Bronchial epithelial cell (primary cell): ENCODE results near the gene ACAA2. TPM values are rescaled to one million over a fixed set of nuclear protein-coding genes. Genes with fewer than 3 reads are reported as not detected.
A peak's percentile ranks its signal among the peaks of the same experiment; 100 is the strongest.
"Not testable (repeated sequence)": the region's sequence is repeated elsewhere in the genome, so short reads cannot be mapped to it uniquely, and the experiment has no call there.

Experiments
- DNase-seq: peaks from one replicate; pipeline ENCODE4 v3.0.0-alpha.2; 2010; ENCODE audit warnings: low read depth
- FAIRE-seq: peaks from 2 replicates; lab custom pipeline; 2011; peaks lifted over from hg19 to GRCh38; lab: Jason Lieb, UNC
- H3K27me3 ChIP-seq: 2 replicates; pipeline ENCODE4 v1.5.1; 2011; ENCODE audit warnings: low read length; ENCODE audit not compliant: control insufficient read depth, insufficient read depth
- H3K36me3 ChIP-seq: 2 replicates; pipeline ENCODE4 v1.5.1; 2011; ENCODE audit warnings: low read length; ENCODE audit not compliant: control insufficient read depth, insufficient read depth
- H3K4me3 ChIP-seq: 2 replicates; pipeline ENCODE4 v1.5.1; 2011; ENCODE audit warnings: mild to moderate bottlenecking, low read depth, low read length, control low read depth
- CTCF ChIP-seq: IDR thresholded peaks from 2 replicates; pipeline ENCODE4 v1.5.1; 2011; ENCODE audit warnings: mild to moderate bottlenecking, moderate library complexity, low read length, control low read depth, inconsistent platforms; ENCODE audit not compliant: insufficient read depth, severe bottlenecking
- total RNA-seq: library from RNA; depleted of rRNA; stranded (reverse); fragments of >200 nt; gene quantifications from 2 replicates; pipeline ENCODE4 v1.2.1, GENCODE V29; 2014

The ACAA2 gene
- total RNA-seq, 1 donor from 2014 or later, result 10.3 TPM

DNA sequence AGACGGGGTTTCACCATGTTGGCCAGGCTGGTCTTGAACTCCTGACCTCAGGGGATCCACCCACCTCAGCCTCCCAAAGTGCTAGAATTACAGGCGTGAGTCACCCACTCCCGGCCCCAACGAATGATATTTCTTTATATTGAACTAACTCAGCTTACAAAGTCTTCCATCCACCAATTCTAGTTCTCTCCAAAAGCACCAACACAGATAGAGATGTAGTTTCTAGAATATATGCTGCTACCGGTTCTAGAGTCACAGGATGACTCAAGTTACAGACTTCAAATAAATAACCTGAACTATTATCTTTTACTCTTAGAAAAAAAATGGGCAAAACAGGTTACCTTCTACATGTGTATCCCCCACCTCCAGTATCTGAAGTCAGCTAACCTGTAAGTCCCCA is 9.2 kb downstream of the ACAA2 start:
- Histone ChIP-seq H3K36me3 (no peaks in the 10 kb centered on the region), H3K4me3 (no peak overlapping the region), H3K27me3 (no peaks in the 10 kb centered on the region)
- FAIRE-seq, result no peak
- no peak for DNase-seq
- TF ChIP-seq CTCF, result no peak

DNA sequence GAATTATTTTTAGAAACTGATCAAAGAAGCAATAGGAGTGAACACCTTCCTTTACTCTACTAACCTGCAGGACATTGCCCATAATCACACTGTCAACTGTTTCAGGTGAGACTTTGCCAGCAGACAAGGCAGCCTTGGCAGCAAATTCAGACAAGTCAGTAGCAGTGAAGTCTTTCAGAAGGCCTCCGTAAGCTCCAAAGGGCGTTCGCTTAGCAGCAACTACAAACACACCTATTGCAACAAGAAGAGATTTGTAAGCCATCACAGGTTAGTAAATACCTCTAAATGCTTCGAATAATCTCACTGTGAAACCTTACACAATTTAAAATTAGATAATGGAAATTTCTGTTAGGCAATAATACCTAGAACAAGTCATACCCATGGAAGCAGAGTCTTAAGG is 10.7 kb downstream of the ACAA2 start:
- Histone ChIP-seq H3K36me3 (no peaks in the 10 kb centered on the region), H3K27me3 (no peaks in the 10 kb centered on the region), H3K4me3 (no peak overlapping the region)
- DNase-seq, result no peak
- FAIRE-seq, result no peak
- TF ChIP-seq CTCF, result no peak

- not testable (repeated sequence) for H3K27me3 ChIP-seq, DNase-seq, H3K4me3 ChIP-seq, H3K36me3 ChIP-seq, FAIRE-seq
Measured at GRCh38 chr18:49800491-49800890, 12.8 kb downstream of the ACAA2 start.

- H3K27me3 ChIP-seq, FAIRE-seq, H3K36me3 ChIP-seq, H3K4me3 ChIP-seq, DNase-seq: not testable (repeated sequence)
Measured at GRCh38 chr18:49799806-49800205, 13.5 kb downstream of the ACAA2 start.

DNA sequence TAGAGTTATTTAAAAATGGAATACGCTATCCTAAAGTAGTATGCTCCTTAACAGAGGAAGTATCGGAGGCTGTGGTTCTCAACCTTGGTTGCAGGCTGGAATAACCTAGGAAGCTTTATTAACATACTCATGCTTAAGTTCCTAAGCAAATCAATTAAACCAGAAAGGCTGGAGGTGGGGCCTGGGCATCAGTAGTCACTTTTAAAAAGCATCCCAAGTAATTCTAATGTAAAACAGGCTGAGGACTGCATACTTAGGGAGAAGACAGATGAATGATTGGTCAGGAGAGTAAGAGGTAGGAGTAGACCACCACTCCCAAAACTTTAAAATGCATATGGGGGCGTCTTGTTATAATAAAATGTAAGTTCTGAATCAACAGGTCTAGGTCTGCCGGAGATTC is 15.3 kb downstream of the ACAA2 start:
- no peak for TF ChIP-seq CTCF
- FAIRE-seq (no peak), DNase-seq (no peak)
- Histone ChIP-seq H3K27me3 (no peaks in the 10 kb centered on the region), H3K4me3 (no peak overlapping the region), H3K36me3 (peaks cover 2% of the 10 kb centered on the region)

- Histone ChIP-seq H3K27me3 (no peaks in the 10 kb centered on the region), H3K4me3 (no peak overlapping the region), H3K36me3 (peaks cover 2% of the 10 kb centered on the region)
- no peak for TF ChIP-seq CTCF
- peak; percentile 48 for DNase-seq
- no peak for FAIRE-seq
Measured at GRCh38 chr18:49795612-49796552, 17.5 kb downstream of the ACAA2 start.

DNA sequence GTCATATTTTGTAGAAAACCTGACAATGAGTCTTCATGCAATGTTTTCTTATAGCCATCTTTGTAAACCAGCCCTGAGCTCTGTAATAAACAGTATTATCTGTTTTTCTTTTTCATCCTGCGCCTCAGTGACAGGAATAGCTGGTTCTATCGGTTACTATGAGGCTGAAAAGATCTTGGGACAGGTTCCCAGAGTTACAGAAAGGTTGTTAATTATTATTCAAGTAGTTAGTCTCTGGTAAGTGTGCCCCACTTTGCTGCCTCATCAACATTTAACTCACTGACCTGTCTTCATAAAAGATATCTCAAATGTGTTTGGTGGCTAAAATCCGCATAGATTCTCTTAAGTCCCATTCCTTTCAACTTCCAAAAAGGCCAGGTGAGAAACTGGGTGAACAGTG is 18.6 kb downstream of the ACAA2 start:
- no peak for TF ChIP-seq CTCF
- Histone ChIP-seq H3K4me3 (no peak overlapping the region), H3K27me3 (no peaks in the 10 kb centered on the region), H3K36me3 (peaks cover 2% of the 10 kb centered on the region)
- FAIRE-seq (no peak), DNase-seq (no peak)

DNA sequence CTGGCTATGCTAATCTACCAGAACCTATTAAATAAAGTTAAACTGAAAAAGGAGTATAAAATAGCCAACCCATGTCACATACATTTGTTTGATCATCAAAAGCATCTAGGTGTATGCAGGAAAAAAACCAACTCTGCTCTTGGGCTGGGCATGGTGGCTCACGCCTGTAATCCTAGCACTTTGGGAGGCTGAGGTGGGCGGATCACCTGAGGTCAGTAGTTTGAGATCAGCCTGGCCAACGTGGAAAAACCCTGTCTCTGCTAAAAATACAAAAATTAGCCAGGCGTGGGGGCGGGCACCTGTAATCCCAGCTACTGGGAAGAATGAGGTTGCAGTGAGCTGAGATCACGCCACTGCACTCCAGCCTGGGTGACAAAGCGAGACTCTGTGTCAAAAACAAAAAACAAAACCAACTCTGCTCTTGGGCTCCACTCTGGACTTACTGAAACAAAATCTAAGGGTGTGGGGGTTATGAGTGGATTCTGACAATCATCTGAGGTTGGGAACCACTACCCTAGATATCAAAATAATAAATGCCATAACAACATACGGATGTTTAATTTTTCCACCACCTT is 23.7 kb downstream of the ACAA2 start:
- FAIRE-seq, H3K27me3 ChIP-seq, DNase-seq, H3K4me3 ChIP-seq, H3K36me3 ChIP-seq: not testable (repeated sequence)
